Keratinocyte (primary cell): ENCODE results near the gene HIP1.

Source experiments
- CTCF ChIP-seq, 3 experiments: IDR thresholded peaks in 1 of 3; conservative IDR thresholded peaks in 1 of 3; optimal IDR thresholded peaks in 1 of 3; 2 replicates in 2 of 3; 3 replicates in 1 of 3; pipeline versions ENCODE3 to v1.5.1; 2011; ENCODE audit warnings: low read length in 3 of 3, mild to moderate bottlenecking in 3 of 3, moderate library complexity in 2 of 3, control low read depth in 1 of 3, inconsistent platforms in 1 of 3; ENCODE audit not compliant: insufficient read depth in 2 of 3; ENCODE audit errors: extremely low read depth in 1 of 3
- EZH2 ChIP-seq: IDR thresholded peaks from one replicate; pipeline ENCODE4 v1.6.1; 2012; ENCODE audit warnings: inconsistent platforms, mild to moderate bottlenecking, low read length, moderate library complexity

- TF ChIP-seq CTCF (optimal IDR thresholded peaks at IDR 0.05 in 1 of 3, IDR thresholded peaks at IDR 0.05 in 1 of 3, conservative IDR thresholded peaks at IDR 0.05 in 1 of 3; ENCODE audit: extremely low read depth in 1 of 3, insufficient read depth in 2 of 3, low read length in 3 of 3) (no peak), EZH2 (no peak)
Measured at GRCh38 chr7:75639071-75639885, 99.5 kb downstream of the HIP1 start.
